Endothelial cell of umbilical vein (primary cell): ENCODE measurements around the gene SLC7A6OS.

Source experiments
- CTCF ChIP-seq, 2 donors: IDR thresholded peaks; 1 replicate in 1 of 2; 2 replicates in 1 of 2; pipeline ENCODE4 v1.5.1; 2011; ENCODE audit warnings: low read length in 2 of 2, mild to moderate bottlenecking in 2 of 2, moderate library complexity in 2 of 2, control low read depth in 1 of 2, inconsistent platforms in 1 of 2, low read depth in 1 of 2; ENCODE audit not compliant: insufficient read depth in 1 of 2; ENCODE audit errors: extremely low read depth in 1 of 2
- EZH2 ChIP-seq: IDR thresholded peaks from 2 replicates; pipeline ENCODE4 v1.6.1; 2012; ENCODE audit warnings: borderline replicate concordance, low read depth, mild to moderate bottlenecking, moderate library complexity, low read length, inconsistent platforms; ENCODE audit not compliant: severe bottlenecking
- GATA2 ChIP-seq: IDR thresholded peaks from 2 replicates; pipeline ENCODE4 v1.7.0; 2011; ENCODE audit warnings: low read depth, mild to moderate bottlenecking, moderate library complexity, mixed read lengths, low read length; ENCODE audit not compliant: insufficient read length, insufficient read depth
- JUN ChIP-seq: IDR thresholded peaks from 2 replicates; pipeline ENCODE4 v1.6.1; 2011; ENCODE audit warnings: borderline replicate concordance, low read depth; ENCODE audit not compliant: insufficient read length, insufficient read depth
- MAX ChIP-seq: IDR thresholded peaks from 2 replicates; pipeline ENCODE4 v1.6.1; 2011; ENCODE audit not compliant: insufficient read depth, insufficient read length
- POLR2A ChIP-seq: IDR thresholded peaks from 2 replicates; pipeline ENCODE4 v1.6.1; 2012; ENCODE audit warnings: low read depth, mild to moderate bottlenecking, control low read depth, low read length
- POLR2AphosphoS5 ChIP-seq: IDR thresholded peaks from 2 replicates; pipeline ENCODE4 v1.6.1; 2012; ENCODE audit warnings: low read depth, mild to moderate bottlenecking, control low read depth, low read length, moderate library complexity; ENCODE audit not compliant: insufficient read depth

- TF ChIP-seq CTCF (IDR thresholded peaks at IDR 0.05; ENCODE audit: extremely low read depth in 1 of 2, insufficient read depth in 1 of 2, low read depth in 1 of 2, low read length in 2 of 2) (no peak), MAX (no peak), POLR2AphosphoS5 (no peak), POLR2A (no peak), EZH2 (no peak), GATA2 (no peak), JUN (no peak)
These were observed 31.9 kb upstream of the SLC7A6OS start for GRCh38 chr16:68342620-68343019.
